A549 (cell line): ENCODE measurements around the gene TSG101. TPM values are rescaled to one million over a fixed set of nuclear protein-coding genes. Genes with fewer than 3 reads are reported as not detected.

Experiments used
- ATAC-seq, 2 experiments: fragments of 200-7000 bp in 1 of 2; fragments of >200 bp in 1 of 2; cut with Nextera tagmentation in 1 of 2; cut with Tn5 transposase in 1 of 2; 3 replicates each; pipeline versions ENCODE4 v1.8.0 to v1.9.1; 2018 to 2020; ENCODE audit warnings: mild to moderate bottlenecking in 1 of 2, moderate library complexity in 1 of 2
- CTCF ChIA-PET: fragments of 300-600 bp; sonication (Branson Sonifier 250); formaldehyde crosslinking; extraction: SDS; loops from one replicate; lab custom pipeline; 2021; ENCODE audit warnings: antibody characterized with exemption, inconsistent platforms; lab: Yijun Ruan, JAX
- POLR2A ChIA-PET: fragments of 350-600 bp; formaldehyde crosslinking; extraction: SDS; loops from one replicate; lab custom pipeline; 2021; ENCODE audit warnings: antibody characterized with exemption, inconsistent platforms; lab: Yijun Ruan, JAX
- DNase-seq, 2 experiments: peaks; one replicate each; pipeline versions ENCODE4 v3.0.0 to v3.0.0-alpha.2; 2011 to 2016; ENCODE audit warnings: low read depth in 1 of 2, low spot score in 1 of 2
- FAIRE-seq: peaks from 2 replicates; lab custom pipeline; 2011; peaks lifted over from hg19 to GRCh38; lab: Jason Lieb, UNC
- H3K27ac ChIP-seq, 2 experiments: fragments of >200 bp; sonication (Bioruptor Twin); formaldehyde crosslinking; 3 replicates each; pipeline ENCODE4 v1.5.1; 2016 to 2017
- H3K4me1 ChIP-seq: fragments of >200 bp; sonication (Bioruptor Twin); formaldehyde crosslinking; 3 replicates; pipeline ENCODE4 v1.6.1; 2016
- H3K4me2 ChIP-seq: fragments of >200 bp; sonication (Bioruptor Twin); formaldehyde crosslinking; 3 replicates; pipeline ENCODE4 v1.6.1; 2016
- H3K4me3 ChIP-seq: fragments of >200 bp; sonication (Bioruptor Twin); formaldehyde crosslinking; 3 replicates; pipeline ENCODE4 v1.5.1; 2016
- H3K9me3 ChIP-seq: fragments of >200 bp; sonication (Bioruptor Twin); formaldehyde crosslinking; 3 replicates; pipeline ENCODE4 v1.6.1; 2016
- BHLHE40 ChIP-seq: IDR thresholded peaks from 2 replicates; pipeline ENCODE4 v1.6.1; 2012; ENCODE audit warnings: low read depth, low read length, inconsistent platforms
- CBX2 ChIP-seq: fragments of 200-600 bp; sonication (generic); IDR thresholded peaks from 2 replicates; pipeline ENCODE4 v1.6.1; 2016; ENCODE audit warnings: low read depth, mild to moderate bottlenecking, borderline replicate concordance
- CEBPB ChIP-seq, 2 experiments: fragments of >200 bp in 1 of 2; sonication (Bioruptor Twin) in 1 of 2; formaldehyde crosslinking in 1 of 2; IDR thresholded peaks; 2 replicates each; pipeline ENCODE4 v1.6.1; 2012 to 2016
- CHD4 ChIP-seq: fragments of 200-600 bp; sonication (generic); IDR thresholded peaks from 2 replicates; pipeline ENCODE4 v1.6.1; 2016; ENCODE audit warnings: antibody characterized with exemption, mild to moderate bottlenecking, borderline replicate concordance
- EHF ChIP-seq: fragments of 250-450 bp; sonication (Bioruptor Pico); IDR thresholded peaks from 2 replicates; pipeline ENCODE4 v1.5.0; 2020; ENCODE audit warnings: mild to moderate bottlenecking
- EHMT2 ChIP-seq: fragments of 200-600 bp; sonication (generic); IDR thresholded peaks from 2 replicates; pipeline ENCODE4 v1.6.1; 2016; ENCODE audit warnings: antibody characterized with exemption, low read depth, mild to moderate bottlenecking, moderate library complexity
- ESRRA ChIP-seq: fragments of 150-350 bp; IDR thresholded peaks from 2 replicates; pipeline ENCODE4 v1.6.1; 2014; ENCODE audit warnings: mild to moderate bottlenecking, low read length, borderline replicate concordance
- FOXS1 ChIP-seq: fragments of 250-450 bp; sonication (Bioruptor Pico); IDR thresholded peaks from 2 replicates; pipeline ENCODE4 v1.5.0; 2020; ENCODE audit warnings: mild to moderate bottlenecking, moderate library complexity
- GATA3 ChIP-seq: IDR thresholded peaks from 2 replicates; pipeline ENCODE4 v1.6.1; 2012; ENCODE audit warnings: borderline replicate concordance
- HEYL ChIP-seq: fragments of 250-450 bp; sonication (Bioruptor Pico); IDR thresholded peaks from 2 replicates; pipeline ENCODE4 v1.8.0; 2021; ENCODE audit warnings: mild to moderate bottlenecking, moderate library complexity
- HOXB13 ChIP-seq: fragments of 250-450 bp; sonication (Bioruptor Pico); IDR thresholded peaks from 2 replicates; pipeline ENCODE4 v1.5.0; 2020; ENCODE audit warnings: low read depth, mild to moderate bottlenecking, moderate library complexity
- HOXB5 ChIP-seq: fragments of 250-450 bp; sonication (Bioruptor Pico); IDR thresholded peaks from 2 replicates; pipeline ENCODE4 v1.5.0; 2020; ENCODE audit warnings: mild to moderate bottlenecking, moderate library complexity
- JUN ChIP-seq, 2 experiments: fragments of >200 bp; sonication (Bioruptor Twin); formaldehyde crosslinking; IDR thresholded peaks; 2 replicates in 1 of 2; 3 replicates in 1 of 2; pipeline ENCODE4 v1.6.1; 2016 to 2017
- JUNB ChIP-seq: fragments of >200 bp; sonication (Bioruptor Twin); formaldehyde crosslinking; IDR thresholded peaks from 2 replicates; pipeline ENCODE4 v1.6.1; 2016
- KDM1A ChIP-seq: fragments of 200-600 bp; sonication (generic); IDR thresholded peaks from 2 replicates; pipeline ENCODE4 v1.6.1; 2016; ENCODE audit warnings: low read depth, mild to moderate bottlenecking
- MAFK ChIP-seq: fragments of 450-650 bp; IDR thresholded peaks from 2 replicates; pipeline ENCODE4 v1.6.1; 2014; ENCODE audit not compliant: partially characterized antibody
- MAZ ChIP-seq: fragments of 150-350 bp; IDR thresholded peaks from 2 replicates; pipeline ENCODE4 v1.6.1; 2014; ENCODE audit warnings: antibody characterized with exemption, low read depth, low read length, borderline replicate concordance
- NR3C1 ChIP-seq: fragments of >200 bp; sonication (Bioruptor Twin); formaldehyde crosslinking; IDR thresholded peaks from 3 replicates; pipeline ENCODE4 v1.6.1; 2017
- POLR2A ChIP-seq: IDR thresholded peaks from 2 replicates; pipeline ENCODE4 v1.6.1; 2012; ENCODE audit warnings: mild to moderate bottlenecking, low read length
- POLR2AphosphoS2 ChIP-seq: conservative IDR thresholded peaks from 2 replicates; pipeline ENCODE4 v1.6.1; 2012; ENCODE audit warnings: low read length, improper control_type of control experiment, inconsistent platforms
- RAD21 ChIP-seq, 2 experiments: fragments of >200 bp in 1 of 2; sonication (Bioruptor Twin) in 1 of 2; formaldehyde crosslinking in 1 of 2; IDR thresholded peaks in 1 of 2; conservative IDR thresholded peaks in 1 of 2; 2 replicates in 1 of 2; 3 replicates in 1 of 2; pipeline ENCODE4 v1.6.1; 2012 to 2018; ENCODE audit warnings: inconsistent platforms in 1 of 2
- RARB ChIP-seq: fragments of 250-450 bp; sonication (Bioruptor Pico); IDR thresholded peaks from 2 replicates; pipeline ENCODE4 v1.8.0; 2021; ENCODE audit warnings: mild to moderate bottlenecking, moderate library complexity
- RFX5 ChIP-seq: fragments of 450-650 bp; IDR thresholded peaks from 2 replicates; pipeline ENCODE4 v1.7.1; 2014; ENCODE audit warnings: antibody characterized with exemption, mild to moderate bottlenecking, moderate library complexity
- RNF2 ChIP-seq: fragments of 200-600 bp; sonication (generic); IDR thresholded peaks from 2 replicates; pipeline ENCODE4 v1.6.1; 2016; ENCODE audit warnings: low read depth, mild to moderate bottlenecking, antibody characterized with exemption, moderate library complexity, borderline replicate concordance
- SMC3 ChIP-seq: fragments of >200 bp; sonication (Bioruptor Twin); formaldehyde crosslinking; IDR thresholded peaks from 3 replicates; pipeline ENCODE4 v1.6.1; 2018; ENCODE audit warnings: inconsistent platforms
- TFCP2L1 ChIP-seq: fragments of 250-450 bp; sonication (Bioruptor Pico); IDR thresholded peaks from 2 replicates; pipeline ENCODE4 v1.5.0; 2021; ENCODE audit warnings: mild to moderate bottlenecking
- TP53 ChIP-seq: fragments of 250-450 bp; sonication (Bioruptor Pico); IDR thresholded peaks from 2 replicates; pipeline ENCODE4 v1.5.0; 2021; ENCODE audit warnings: mild to moderate bottlenecking, moderate library complexity
- ZC3H11A ChIP-seq: fragments of 450-650 bp; IDR thresholded peaks from 2 replicates; pipeline ENCODE4 v1.6.1; 2014; ENCODE audit warnings: antibody characterized with exemption, mild to moderate bottlenecking
- ZFP36 ChIP-seq: fragments of 450-650 bp; IDR thresholded peaks from 2 replicates; pipeline ENCODE4 v1.6.1; 2014; ENCODE audit warnings: borderline replicate concordance; ENCODE audit not compliant: partially characterized antibody
- ZNF302 ChIP-seq: fragments of 250-450 bp; sonication (Bioruptor Pico); IDR thresholded peaks from 2 replicates; pipeline ENCODE4 v1.9.0; 2021; ENCODE audit warnings: inconsistent platforms, mild to moderate bottlenecking, moderate library complexity
- ZSCAN20 ChIP-seq: fragments of 250-450 bp; sonication (Bioruptor Pico); IDR thresholded peaks from 2 replicates; pipeline ENCODE4 v1.8.0; 2022; ENCODE audit warnings: mild to moderate bottlenecking, moderate library complexity
- WGBS: methylation state at CpG from one replicate; pipeline ENCODE4 v1.1.6; 2017; ENCODE audit errors: missing lambda C conversion rate; 5-methylcytosine and 5-hydroxymethylcytosine counted together
- polyA minus RNA-seq: library from RNA; depleted of rRNA, polyadenylated mRNA; stranded (reverse); fragments of >200 nt; gene quantifications from 2 replicates; pipeline ENCODE4 v1.2.3, GENCODE V29; 2011; rRNA and poly(A)+ RNA removed
- polyA plus RNA-seq, 4 experiments: library from polyadenylated mRNA; depleted of rRNA in 3 of 4; stranded (reverse); fragments of >200 nt; fragmentation: RNase III in 1 of 4; extraction: RNeasy Plus Mini Kit Qiagen cat#74134 plus additional on column Dnase treatment in 1 of 4; gene quantifications; 2 replicates in 3 of 4; 3 replicates in 1 of 4; pipeline ENCODE4 v1.2.3, GENCODE V29; 2011 to 2017
- TF ChIP-seq, protein P1 (sequence below): IDR thresholded peaks from 2 replicates; pipeline ENCODE4 v1.6.1; 2012
- TF ChIP-seq, protein P2 (sequence below): fragments of >200 bp; sonication (Bioruptor Twin); formaldehyde crosslinking; IDR thresholded peaks from 2 replicates; pipeline ENCODE4 v1.6.1; 2016
- TF ChIP-seq, protein P3 (sequence below): fragments of 250-450 bp; sonication (Bioruptor Pico); IDR thresholded peaks from 2 replicates; pipeline ENCODE4 v1.5.0; 2020; ENCODE audit warnings: low read depth, mild to moderate bottlenecking, moderate library complexity
- TF ChIP-seq, protein P4 (sequence below): fragments of 450-650 bp; IDR thresholded peaks from 2 replicates; pipeline ENCODE4 v1.6.1; 2014; ENCODE audit warnings: antibody characterized with exemption
- TF ChIP-seq, protein P5 (sequence below): fragments of >200 bp; sonication (Bioruptor Twin); formaldehyde crosslinking; IDR thresholded peaks from 3 replicates; pipeline ENCODE4 v1.6.1; 2016

TSG101 gene, protein sequence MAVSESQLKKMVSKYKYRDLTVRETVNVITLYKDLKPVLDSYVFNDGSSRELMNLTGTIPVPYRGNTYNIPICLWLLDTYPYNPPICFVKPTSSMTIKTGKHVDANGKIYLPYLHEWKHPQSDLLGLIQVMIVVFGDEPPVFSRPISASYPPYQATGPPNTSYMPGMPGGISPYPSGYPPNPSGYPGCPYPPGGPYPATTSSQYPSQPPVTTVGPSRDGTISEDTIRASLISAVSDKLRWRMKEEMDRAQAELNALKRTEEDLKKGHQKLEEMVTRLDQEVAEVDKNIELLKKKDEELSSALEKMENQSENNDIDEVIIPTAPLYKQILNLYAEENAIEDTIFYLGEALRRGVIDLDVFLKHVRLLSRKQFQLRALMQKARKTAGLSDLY
- polyA plus RNA-seq (2011; rRNA removed), result 161 and 233 TPM in 2 replicates
- 117 and 153 TPM in 2 replicates for polyA plus RNA-seq (2012; cell fraction: cytosol; rRNA removed)
- 71.5 and 111 TPM in 2 replicates for polyA plus RNA-seq (2012; cell fraction: nucleus; rRNA removed)
- 111 to 116 TPM (median 112 TPM) in 3 replicates for polyA plus RNA-seq (2017; fragmentation: RNase III; extraction: RNeasy Plus Mini Kit Qiagen cat#74134 plus additional on column Dnase treatment)
- polyA minus RNA-seq, result 145 and 183 TPM in 2 replicates

DNA sequence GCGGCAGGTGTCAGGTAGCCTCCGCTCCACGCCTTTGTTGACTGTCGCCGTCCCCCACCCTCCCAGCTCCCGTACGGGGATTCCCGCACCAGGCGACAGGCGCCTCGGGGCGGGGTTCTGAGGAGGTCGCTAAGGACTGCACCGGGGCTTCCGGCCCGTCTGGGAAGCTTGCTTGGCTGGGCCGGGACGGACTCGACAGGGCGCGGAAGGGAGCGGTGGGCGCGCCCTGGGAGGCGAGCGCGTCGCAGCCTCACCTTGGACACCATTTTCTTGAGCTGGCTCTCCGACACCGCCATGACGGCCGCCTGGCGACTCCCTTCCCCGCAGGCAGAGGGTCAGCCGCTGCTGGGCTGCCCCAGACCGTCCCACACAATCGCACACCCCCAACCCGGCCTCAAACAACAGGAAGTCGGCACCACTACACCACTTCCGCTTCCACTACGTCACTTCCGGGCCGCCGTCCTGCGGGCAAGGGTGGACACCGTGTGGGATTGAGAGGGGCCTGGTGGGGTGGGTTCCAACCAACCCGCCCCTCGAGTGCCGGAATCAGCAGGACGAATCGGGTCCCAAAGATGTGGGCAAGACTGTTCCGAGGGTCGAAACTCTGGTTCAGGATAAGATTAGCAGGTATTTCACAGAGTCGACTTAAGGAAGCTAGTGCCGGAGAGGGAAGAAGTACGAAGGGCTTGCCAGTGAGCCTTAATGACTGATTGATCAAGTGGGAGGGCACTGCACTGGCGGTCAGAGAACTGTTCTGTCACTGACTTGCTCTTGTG lies at the start of gene TSG101:
Gene TSG101 (minus strand): TSS at position 422 of the 776 bp plus-strand sequence. CDS start 126 bp downstream, at position 296.
- Histone ChIP-seq H3K4me1 (peaks cover 46% of the 10 kb centered on the region), H3K4me2 (peak within 1 kb of the TSS; percentile 88), H3K27ac (peak within 1 kb of the TSS; percentile 92 to 96), H3K9me3 (no peaks in the 10 kb centered on the region), H3K4me3 (peak within 1 kb of the TSS; percentile 81)
- FAIRE-seq, result no peak
- peak; percentile 97 to 98 for ATAC-seq
- POLR2A ChIA-PET, result interaction anchor here (0.5 to 1.9 kb wide), 24 partner anchors 9 to 422 kb away, joined by 3 to 14 read pairs (median 4); partner anchors contain the start of genes GTF2H1, LDHA, SPTY2D1 and UEVLD
- CTCF ChIA-PET, result interaction anchor here (1.0 to 2.1 kb wide), 8 partner anchors 8 to 411 kb away, joined by 3 to 7 read pairs (median 4); no protein-coding TSS in a partner anchor
- 2% methylated on average over 34 of the region's 57 CpGs for WGBS
- peak; percentile 93 to 97 for DNase-seq
- TF ChIP-seq CEBPB (IDR thresholded peaks at IDR 0.05), result no peak
- TF ChIP-seq TP53 (CRISPR knock-in tag), result no peak
- peak; percentile 91 for TF ChIP-seq POLR2A
- no peak for TF ChIP-seq ZFP36
- no peak for TF ChIP-seq MAFK
- no peak for TF ChIP-seq RNF2
- TF ChIP-seq RFX5, result no peak
- no peak for TF ChIP-seq ZNF302 (CRISPR knock-in tag)
- no peak for TF ChIP-seq HEYL (CRISPR knock-in tag)
- TF ChIP-seq NR3C1, result no peak
- TF ChIP-seq, protein P1, sequence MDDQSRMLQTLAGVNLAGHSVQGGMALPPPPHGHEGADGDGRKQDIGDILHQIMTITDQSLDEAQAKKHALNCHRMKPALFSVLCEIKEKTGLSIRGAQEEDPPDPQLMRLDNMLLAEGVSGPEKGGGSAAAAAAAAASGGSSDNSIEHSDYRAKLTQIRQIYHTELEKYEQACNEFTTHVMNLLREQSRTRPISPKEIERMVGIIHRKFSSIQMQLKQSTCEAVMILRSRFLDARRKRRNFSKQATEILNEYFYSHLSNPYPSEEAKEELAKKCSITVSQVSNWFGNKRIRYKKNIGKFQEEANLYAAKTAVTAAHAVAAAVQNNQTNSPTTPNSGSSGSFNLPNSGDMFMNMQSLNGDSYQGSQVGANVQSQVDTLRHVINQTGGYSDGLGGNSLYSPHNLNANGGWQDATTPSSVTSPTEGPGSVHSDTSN, result no peak
- TF ChIP-seq GATA3, result peak; percentile 44; the same call in 1 of the 2 replicates
- no peak for TF ChIP-seq ZSCAN20 (CRISPR knock-in tag)
- TF ChIP-seq, protein P2, sequence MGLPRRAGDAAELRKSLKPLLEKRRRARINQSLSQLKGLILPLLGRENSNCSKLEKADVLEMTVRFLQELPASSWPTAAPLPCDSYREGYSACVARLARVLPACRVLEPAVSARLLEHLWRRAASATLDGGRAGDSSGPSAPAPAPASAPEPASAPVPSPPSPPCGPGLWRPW, result no peak
- no peak for TF ChIP-seq BHLHE40
- TF ChIP-seq TFCP2L1 (CRISPR knock-in tag), result peak; percentile 75; the same call in 1 of the 2 replicates
- TF ChIP-seq ESRRA, result no peak
- TF ChIP-seq CBX2, result no peak
- TF ChIP-seq, protein P3, sequence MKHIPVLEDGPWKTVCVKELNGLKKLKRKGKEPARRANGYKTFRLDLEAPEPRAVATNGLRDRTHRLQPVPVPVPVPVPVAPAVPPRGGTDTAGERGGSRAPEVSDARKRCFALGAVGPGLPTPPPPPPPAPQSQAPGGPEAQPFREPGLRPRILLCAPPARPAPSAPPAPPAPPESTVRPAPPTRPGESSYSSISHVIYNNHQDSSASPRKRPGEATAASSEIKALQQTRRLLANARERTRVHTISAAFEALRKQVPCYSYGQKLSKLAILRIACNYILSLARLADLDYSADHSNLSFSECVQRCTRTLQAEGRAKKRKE, result no peak
- TF ChIP-seq KDM1A, result no peak
- no peak for TF ChIP-seq EHMT2
- TF ChIP-seq HOXB5 (CRISPR knock-in tag), result no peak
- no peak for TF ChIP-seq MAZ
- TF ChIP-seq EHF, result no peak
- no peak for TF ChIP-seq ZC3H11A
- no peak for TF ChIP-seq POLR2AphosphoS2
- TF ChIP-seq HOXB13 (CRISPR knock-in tag), result no peak
- TF ChIP-seq SMC3, result peak; percentile 23; the same call in 1 of the 3 replicates
- TF ChIP-seq RAD21 (conservative IDR thresholded peaks at IDR 0.05 in 1 of 2, IDR thresholded peaks at IDR 0.05 in 1 of 2), result no peak
- no peak for TF ChIP-seq CHD4
- TF ChIP-seq, protein P4, sequence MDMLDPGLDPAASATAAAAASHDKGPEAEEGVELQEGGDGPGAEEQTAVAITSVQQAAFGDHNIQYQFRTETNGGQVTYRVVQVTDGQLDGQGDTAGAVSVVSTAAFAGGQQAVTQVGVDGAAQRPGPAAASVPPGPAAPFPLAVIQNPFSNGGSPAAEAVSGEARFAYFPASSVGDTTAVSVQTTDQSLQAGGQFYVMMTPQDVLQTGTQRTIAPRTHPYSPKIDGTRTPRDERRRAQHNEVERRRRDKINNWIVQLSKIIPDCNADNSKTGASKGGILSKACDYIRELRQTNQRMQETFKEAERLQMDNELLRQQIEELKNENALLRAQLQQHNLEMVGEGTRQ, result 0 out of 2 replicates have a peak, but pooled peaks have one; percentile 1
- no peak for TF ChIP-seq RARB (CRISPR knock-in tag)
- TF ChIP-seq JUNB, result no peak
- TF ChIP-seq FOXS1, result no peak
- TF ChIP-seq JUN (IDR thresholded peaks at IDR 0.05), result peak; percentile 76 to 97; a peak in 4 of 5 replicates
- TF ChIP-seq, protein P5, sequence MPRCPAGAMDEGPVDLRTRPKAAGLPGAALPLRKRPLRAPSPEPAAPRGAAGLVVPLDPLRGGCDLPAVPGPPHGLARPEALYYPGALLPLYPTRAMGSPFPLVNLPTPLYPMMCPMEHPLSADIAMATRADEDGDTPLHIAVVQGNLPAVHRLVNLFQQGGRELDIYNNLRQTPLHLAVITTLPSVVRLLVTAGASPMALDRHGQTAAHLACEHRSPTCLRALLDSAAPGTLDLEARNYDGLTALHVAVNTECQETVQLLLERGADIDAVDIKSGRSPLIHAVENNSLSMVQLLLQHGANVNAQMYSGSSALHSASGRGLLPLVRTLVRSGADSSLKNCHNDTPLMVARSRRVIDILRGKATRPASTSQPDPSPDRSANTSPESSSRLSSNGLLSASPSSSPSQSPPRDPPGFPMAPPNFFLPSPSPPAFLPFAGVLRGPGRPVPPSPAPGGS, result peak; percentile 95
